ENCODE measurements around the gene SOBP.

DNA sequence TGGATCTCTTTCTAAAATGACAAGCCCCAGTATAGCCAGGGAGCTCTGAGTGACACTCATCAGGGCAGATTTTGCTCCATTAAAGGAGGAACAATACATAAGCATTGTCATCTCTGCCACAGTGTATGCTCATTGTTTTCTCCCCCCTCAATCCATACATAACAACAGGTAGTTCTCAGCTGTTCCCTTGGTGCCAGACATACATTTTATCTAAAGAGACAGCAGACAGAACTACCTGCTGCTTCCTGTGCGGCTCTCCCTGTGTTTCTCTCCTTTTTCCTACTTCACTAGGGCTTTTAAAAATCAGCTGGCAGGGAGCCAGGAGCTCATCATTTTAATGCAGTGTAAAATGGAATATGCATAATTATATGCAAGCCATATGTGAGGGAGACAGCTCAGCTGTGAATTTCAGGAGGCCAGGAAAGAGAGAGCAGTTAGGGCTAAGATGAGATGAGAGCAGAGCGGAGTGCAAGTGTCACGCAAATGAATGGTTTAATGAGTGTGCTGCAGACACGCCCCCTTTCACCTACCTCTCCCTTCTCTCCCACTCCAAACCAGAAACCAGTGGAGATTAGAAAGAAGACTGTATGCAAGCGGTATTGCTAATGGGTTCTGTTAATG, 96.0 kb downstream of the SOBP start:
- TF ChIP-seq, protein P1, sequence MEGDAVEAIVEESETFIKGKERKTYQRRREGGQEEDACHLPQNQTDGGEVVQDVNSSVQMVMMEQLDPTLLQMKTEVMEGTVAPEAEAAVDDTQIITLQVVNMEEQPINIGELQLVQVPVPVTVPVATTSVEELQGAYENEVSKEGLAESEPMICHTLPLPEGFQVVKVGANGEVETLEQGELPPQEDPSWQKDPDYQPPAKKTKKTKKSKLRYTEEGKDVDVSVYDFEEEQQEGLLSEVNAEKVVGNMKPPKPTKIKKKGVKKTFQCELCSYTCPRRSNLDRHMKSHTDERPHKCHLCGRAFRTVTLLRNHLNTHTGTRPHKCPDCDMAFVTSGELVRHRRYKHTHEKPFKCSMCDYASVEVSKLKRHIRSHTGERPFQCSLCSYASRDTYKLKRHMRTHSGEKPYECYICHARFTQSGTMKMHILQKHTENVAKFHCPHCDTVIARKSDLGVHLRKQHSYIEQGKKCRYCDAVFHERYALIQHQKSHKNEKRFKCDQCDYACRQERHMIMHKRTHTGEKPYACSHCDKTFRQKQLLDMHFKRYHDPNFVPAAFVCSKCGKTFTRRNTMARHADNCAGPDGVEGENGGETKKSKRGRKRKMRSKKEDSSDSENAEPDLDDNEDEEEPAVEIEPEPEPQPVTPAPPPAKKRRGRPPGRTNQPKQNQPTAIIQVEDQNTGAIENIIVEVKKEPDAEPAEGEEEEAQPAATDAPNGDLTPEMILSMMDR (IDR thresholded peaks at IDR 0.05): no peak
- no peak for TF ChIP-seq ZFX (IDR thresholded peaks at IDR 0.05; ENCODE audit: borderline replicate concordance)

Measured in 22Rv1 (cell line).